Thyroid gland (tissue), 4 donors: ENCODE measurements around the gene PDE4B. TPM values are rescaled to one million over a fixed set of nuclear protein-coding genes. Genes with fewer than 3 reads are reported as not detected.

ENCODE experiments used
- DNase-seq, 2 donors: peaks; one replicate each; pipeline ENCODE4 v3.0.0-alpha.2; 2019
- H3K27ac ChIP-seq, 3 donors: fragments of 200-600 bp; sonication (generic); 1 replicate in 2 of 3; 2 replicates in 1 of 3; pipeline ENCODE4 v1.5.1; 2016 to 2019; ENCODE audit warnings: mild to moderate bottlenecking in 1 of 3, moderate library complexity in 1 of 3
- H3K27me3 ChIP-seq: fragments of 200-600 bp; sonication (generic); one replicate; pipeline ENCODE4 v1.5.1; 2019
- H3K36me3 ChIP-seq, 2 donors: fragments of 200-600 bp; sonication (generic); one replicate each; pipeline ENCODE4 v1.5.1; 2016 to 2019
- H3K4me1 ChIP-seq, 2 donors: fragments of 200-600 bp; sonication (generic); one replicate each; pipeline ENCODE4 v1.5.1; 2017 to 2019
- H3K4me3 ChIP-seq, 3 donors: fragments of 200-600 bp; sonication (generic); replicated peaks in 1 of 3; 1 replicate in 2 of 3; 2 replicates in 1 of 3; pipeline ENCODE4 v1.5.1; 2016; ENCODE audit warnings: mild to moderate bottlenecking in 1 of 3
- H3K9me3 ChIP-seq: fragments of 200-600 bp; sonication (generic); one replicate; pipeline ENCODE4 v1.5.1; 2017
- CTCF ChIP-seq, 6 experiments: fragments of 200-600 bp in 3 of 6; fragments of 450-650 bp in 3 of 6; sonication (generic) in 3 of 6; IDR thresholded peaks; one replicate each; pipeline ENCODE4 v1.5.1; 2016 to 2019; ENCODE audit warnings: antibody characterized with exemption in 6 of 6, mild to moderate bottlenecking in 2 of 6, inconsistent platforms in 1 of 6, moderate library complexity in 1 of 6
- POLR2A ChIP-seq, 2 donors: fragments of 450-650 bp; IDR thresholded peaks; one replicate each; pipeline ENCODE4 v1.6.1; 2017; ENCODE audit warnings: antibody characterized with exemption in 2 of 2, mild to moderate bottlenecking in 2 of 2, moderate library complexity in 1 of 2
- WGBS, 2 donors: methylation state at CpG; one replicate each; pipeline ENCODE4 v1.1.5; 2017; 5-methylcytosine and 5-hydroxymethylcytosine counted together
- intact Hi-C: fragments of 100-400 bp; cut with DNase I; formaldehyde crosslinking; loops from one replicate; pipeline ENCODE4 v1.15.1; 2023
- total RNA-seq, 4 donors: library from RNA; depleted of rRNA; stranded (reverse); fragments of >200 nt; gene quantifications; one replicate each; pipeline ENCODE4 v1.2.3, GENCODE V29; 2016

PDE4B gene
- total RNA-seq, 4 donors from 2014 or later: 9.6 to 21.3 (median 15.0) TPM

DNA sequence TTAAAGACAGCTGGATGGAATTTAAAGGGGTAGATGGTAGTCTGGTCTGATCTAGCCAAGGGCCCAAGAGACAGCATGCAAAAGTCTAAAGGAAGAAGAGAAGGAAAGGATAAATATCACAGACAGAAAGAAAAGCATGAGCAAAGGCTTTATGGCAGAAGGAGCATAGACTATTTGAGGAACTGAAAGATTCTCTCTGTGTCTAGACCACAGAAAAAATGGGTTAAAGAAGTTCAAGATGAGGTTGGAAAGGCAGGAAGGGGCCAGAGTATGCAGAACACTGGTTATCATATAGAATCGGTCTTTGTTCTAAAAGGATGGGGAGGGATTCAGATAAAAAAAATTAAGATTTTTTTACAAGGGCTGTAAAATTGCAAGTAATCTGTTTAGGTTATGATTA is 604.5 kb downstream of the PDE4B start:
- Histone ChIP-seq H3K27me3 (no peaks in the 10 kb centered on the region), H3K9me3 (no peaks in the 10 kb centered on the region), H3K27ac (no peak overlapping the region), H3K4me3 (no peak overlapping the region), H3K36me3 (no peaks in the 10 kb centered on the region), H3K4me1 (peaks cover 4 to 6% of the 10 kb centered on the region in 2 donors)
- TF ChIP-seq POLR2A (IDR thresholded peaks at IDR 0.05) (no peak), CTCF (IDR thresholded peaks at IDR 0.05) (no peak)
- 90 to 91% methylated on average over 1 of the region's 1 CpG for WGBS, 2 donors
- no peak for DNase-seq
- intact Hi-C loops: no loop called here

GRCh38 chr1:66399888-66400529 is 607.3 kb downstream of the PDE4B start:
- Histone ChIP-seq H3K4me1 (peaks cover 4 to 6% of the 10 kb centered on the region in 2 donors), H3K27me3 (no peaks in the 10 kb centered on the region), H3K27ac (no peak overlapping the region), H3K36me3 (no peaks in the 10 kb centered on the region), H3K4me3 (no peak overlapping the region), H3K9me3 (no peaks in the 10 kb centered on the region)
- intact Hi-C loops: no loop called here
- DNase-seq: no peak
- WGBS, 2 donors: 83 to 92% methylated on average over 3 of the region's 3 CpGs
- TF ChIP-seq POLR2A (IDR thresholded peaks at IDR 0.05) (no peak), CTCF (IDR thresholded peaks at IDR 0.05) (no peak)

DNA sequence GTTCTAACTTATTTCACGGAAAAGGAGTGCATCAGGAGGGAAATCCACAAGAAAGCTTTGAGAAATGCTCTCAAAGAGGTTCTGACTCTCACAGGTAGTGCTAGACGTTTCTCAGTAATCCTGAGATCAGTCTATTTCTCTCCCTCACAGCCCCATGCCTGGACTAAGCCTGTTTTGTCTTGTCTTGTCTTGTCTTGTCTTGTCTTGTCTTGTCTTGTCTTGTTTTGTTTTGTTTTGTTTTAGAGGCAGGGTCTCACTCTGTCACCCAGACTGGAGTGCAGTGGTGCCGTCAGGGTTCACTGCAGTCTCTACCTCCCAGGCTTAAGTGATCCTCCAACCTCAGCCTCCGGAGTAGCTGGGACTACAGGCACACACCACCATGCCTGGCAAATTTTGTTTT is 608.0 kb downstream of the PDE4B start:
- WGBS, 2 donors: 81 to 83% methylated on average over 4 of the region's 4 CpGs
- intact Hi-C loops: no loop called here
- H3K4me1 ChIP-seq: peaks cover 0 to 6% of the 10 kb centered on the region in 2 donors
- H3K36me3 ChIP-seq: no peaks in the 10 kb centered on the region
- no peak for TF ChIP-seq CTCF (IDR thresholded peaks at IDR 0.05)
- TF ChIP-seq POLR2A (IDR thresholded peaks at IDR 0.05): no peak
- no peak overlapping the region for H3K27ac ChIP-seq
- H3K4me3 ChIP-seq: no peak overlapping the region
- H3K27me3 ChIP-seq: no peaks in the 10 kb centered on the region
- no peak for DNase-seq
- H3K9me3 ChIP-seq: no peaks in the 10 kb centered on the region

DNA sequence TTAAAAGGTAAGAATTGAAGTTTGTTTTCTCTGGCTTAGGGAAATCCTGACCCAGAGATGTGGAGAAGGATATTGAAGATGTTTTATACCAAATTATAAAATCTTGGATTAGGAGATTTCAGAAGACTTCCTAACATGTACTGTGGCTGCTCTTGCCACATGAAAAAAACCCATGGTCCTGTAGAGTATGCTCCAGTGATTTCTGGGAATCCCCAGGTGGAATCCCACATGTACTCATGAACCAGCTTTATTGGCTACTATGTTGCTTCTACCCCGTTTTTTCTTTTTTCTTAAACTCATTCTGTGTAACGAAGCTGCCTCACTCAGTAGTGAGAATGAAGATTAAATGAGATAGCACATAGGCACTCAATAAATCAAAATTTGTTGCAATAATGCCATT is 608.5 kb downstream of the PDE4B start:
- 58 to 69% methylated on average over 2 of the region's 2 CpGs for WGBS, 2 donors
- TF ChIP-seq CTCF (IDR thresholded peaks at IDR 0.05): no peak

GRCh38 chr1:66402194-66402593 is 609.5 kb downstream of the PDE4B start:
- no peak overlapping the region for H3K27ac ChIP-seq
- no peaks in the 10 kb centered on the region for H3K27me3 ChIP-seq

More for the DNA sequence above, 608.5 kb downstream of the PDE4B start:
- Histone ChIP-seq H3K27me3 (no peaks in the 10 kb centered on the region), H3K9me3 (no peaks in the 10 kb centered on the region), H3K4me1 (peaks cover 0 to 5% of the 10 kb centered on the region in 2 donors), H3K36me3 (no peaks in the 10 kb centered on the region), H3K4me3 (no peak overlapping the region), H3K27ac (no peak overlapping the region)
- intact Hi-C loops: no loop called here
- no peak for DNase-seq

More at GRCh38 chr1:66402194-66402593, 609.5 kb downstream of the PDE4B start:
- 50% methylated on average over 1 of the region's 1 CpG for WGBS, 2 donors
- H3K36me3 ChIP-seq: no peaks in the 10 kb centered on the region
- H3K9me3 ChIP-seq: no peaks in the 10 kb centered on the region
- intact Hi-C loops: no loop called here
- H3K4me3 ChIP-seq: no peak overlapping the region
- no peaks in the 10 kb centered on the region for H3K4me1 ChIP-seq
- DNase-seq: peak in 1 of 2 donors; percentile 16
- TF ChIP-seq CTCF (IDR thresholded peaks at IDR 0.05): no peak
- TF ChIP-seq POLR2A (IDR thresholded peaks at IDR 0.05): no peak
